Superior temporal gyrus (tissue), 1 donor: Measurements from ENCODE around the gene CDIPT.

ENCODE experiments used
- DNase-seq: peaks from one replicate; pipeline ENCODE4 v3.0.0-alpha.2; 2016; ENCODE audit errors: extremely low spot score

The CDIPT gene

DNA sequence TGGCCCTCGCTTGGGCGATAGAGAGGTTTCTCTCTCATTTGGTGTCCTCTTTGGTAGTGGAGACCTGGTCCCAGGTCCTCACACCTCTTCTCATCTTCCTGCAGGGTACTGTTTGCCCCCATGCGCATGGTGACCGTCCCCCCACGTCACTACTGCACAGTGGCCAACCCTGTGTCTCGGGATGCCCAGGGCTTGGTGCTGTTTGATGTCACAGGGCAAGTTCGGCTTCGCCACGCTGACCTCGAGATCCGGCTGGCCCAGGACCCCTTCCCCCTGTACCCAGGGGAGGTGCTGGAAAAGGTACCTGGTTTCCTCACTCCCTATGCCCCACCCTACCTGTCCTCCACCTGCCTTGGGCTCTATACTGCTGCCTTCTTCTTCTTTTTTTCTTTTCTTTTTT is 32.3 kb downstream of the CDIPT start:
- no peak for DNase-seq

DNA sequence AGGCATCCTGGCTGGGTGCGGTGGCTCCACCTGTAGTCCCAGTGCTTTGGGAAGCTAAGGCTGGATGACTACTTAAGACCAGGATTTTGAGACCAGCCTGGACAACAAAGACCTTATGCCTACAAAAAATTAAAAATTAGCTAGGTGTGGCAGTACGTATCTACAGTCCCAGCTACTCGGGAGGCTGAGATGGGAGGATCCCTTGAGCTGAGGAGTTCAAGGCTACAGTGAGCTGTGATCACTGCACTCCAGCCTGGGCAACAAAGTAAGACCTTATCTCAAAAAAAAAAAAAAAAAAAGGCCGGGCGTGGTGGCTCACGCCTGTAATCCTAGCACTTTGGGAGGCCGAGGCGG is 36.7 kb downstream of the CDIPT start:
- no peak for DNase-seq

DNA sequence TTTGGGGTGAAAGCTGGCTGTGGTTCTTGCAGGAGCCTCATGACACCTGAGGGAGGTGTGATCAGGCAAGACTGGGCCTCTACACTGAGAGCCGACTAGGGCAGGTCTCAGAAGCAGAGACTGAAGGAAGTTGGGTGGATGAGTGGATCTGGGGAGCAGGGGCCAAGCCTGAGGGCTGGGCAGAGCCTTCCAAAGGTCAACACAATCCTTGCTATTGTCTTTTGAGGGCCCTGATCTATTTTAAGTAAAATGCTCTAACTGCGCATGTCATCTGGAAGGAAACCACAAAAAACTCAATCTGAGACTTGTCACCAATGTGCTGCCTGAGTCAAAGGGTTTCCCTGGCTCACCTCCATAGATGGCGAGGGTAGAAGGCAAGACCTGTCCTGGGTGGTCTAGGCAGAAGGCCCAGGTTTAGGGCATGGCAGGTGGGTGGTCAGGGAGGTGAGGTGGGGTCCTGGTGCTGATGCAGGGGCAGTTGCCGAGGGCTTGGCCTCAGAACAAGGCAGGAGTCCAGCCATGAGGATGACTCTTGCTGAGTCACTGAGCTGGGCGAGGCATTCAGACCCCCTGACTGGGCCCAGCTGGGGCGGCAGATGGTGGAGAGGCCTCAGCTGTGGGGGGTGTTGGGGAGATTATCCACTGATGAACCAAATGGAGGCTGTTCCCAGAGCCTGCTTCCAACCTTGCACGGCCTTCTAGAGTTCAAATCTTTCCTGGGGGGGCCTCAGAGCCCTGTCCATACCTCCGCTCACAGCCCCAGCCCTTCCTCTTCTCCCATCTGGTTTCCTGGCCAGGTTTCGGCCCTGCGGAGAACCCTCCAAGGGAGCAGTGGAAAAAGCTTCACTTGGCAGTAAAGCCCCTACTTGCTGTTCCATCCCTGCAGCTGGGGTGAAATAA is 37.6 kb downstream of the CDIPT start:
- DNase-seq: peak; percentile 61

DNA sequence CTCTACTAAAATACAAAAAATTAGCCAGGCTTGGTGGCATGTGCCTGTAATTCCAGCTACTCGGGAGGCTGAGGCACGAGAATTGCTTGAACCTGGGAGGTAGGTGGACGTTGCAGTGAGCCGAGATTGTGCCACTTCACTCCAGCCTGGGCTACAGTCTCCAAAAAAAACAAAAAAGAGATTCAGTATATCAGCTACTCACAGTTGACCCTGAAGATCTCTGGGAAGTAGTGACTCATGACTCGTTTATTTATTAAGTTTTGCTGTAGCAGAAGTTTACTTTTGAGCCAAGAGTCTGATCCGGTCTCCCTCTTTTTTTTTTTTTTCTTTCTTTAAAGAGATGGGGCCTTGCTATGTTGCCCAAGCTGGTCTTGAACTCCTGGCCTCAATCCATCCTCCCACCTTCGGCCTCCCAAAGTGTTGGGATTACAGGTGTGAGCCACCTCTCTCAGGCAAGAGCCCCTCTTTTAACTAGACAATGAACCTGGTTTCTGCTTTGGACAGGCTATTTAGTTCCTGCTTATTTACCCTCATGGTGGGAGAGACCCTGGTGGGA is 38.4 kb downstream of the CDIPT start:
- no peak for DNase-seq

DNA sequence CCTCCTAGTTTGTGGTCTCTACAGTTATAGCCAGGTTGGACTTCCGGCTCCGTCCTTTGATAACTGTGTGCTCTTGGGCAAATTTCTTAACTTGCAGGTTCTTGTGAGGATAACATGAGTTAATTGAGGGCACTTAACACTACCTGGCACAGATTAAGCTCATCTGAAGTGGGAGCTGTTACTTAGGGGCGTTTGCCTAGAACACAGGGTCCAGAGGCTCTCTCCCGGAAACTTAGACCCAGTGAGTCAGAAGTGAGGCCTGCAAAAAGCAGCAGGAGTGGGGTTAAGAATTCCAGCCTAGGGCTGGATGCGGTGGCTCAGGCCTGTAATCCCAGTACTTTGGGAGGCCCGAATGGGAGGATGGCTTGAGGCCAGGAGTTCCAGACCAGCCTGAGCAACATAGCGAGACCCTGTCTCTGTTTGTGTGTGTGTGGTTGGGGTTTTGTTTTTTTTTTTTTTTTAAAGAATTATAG is 41.3 kb downstream of the CDIPT start:
- no peak for DNase-seq

DNA sequence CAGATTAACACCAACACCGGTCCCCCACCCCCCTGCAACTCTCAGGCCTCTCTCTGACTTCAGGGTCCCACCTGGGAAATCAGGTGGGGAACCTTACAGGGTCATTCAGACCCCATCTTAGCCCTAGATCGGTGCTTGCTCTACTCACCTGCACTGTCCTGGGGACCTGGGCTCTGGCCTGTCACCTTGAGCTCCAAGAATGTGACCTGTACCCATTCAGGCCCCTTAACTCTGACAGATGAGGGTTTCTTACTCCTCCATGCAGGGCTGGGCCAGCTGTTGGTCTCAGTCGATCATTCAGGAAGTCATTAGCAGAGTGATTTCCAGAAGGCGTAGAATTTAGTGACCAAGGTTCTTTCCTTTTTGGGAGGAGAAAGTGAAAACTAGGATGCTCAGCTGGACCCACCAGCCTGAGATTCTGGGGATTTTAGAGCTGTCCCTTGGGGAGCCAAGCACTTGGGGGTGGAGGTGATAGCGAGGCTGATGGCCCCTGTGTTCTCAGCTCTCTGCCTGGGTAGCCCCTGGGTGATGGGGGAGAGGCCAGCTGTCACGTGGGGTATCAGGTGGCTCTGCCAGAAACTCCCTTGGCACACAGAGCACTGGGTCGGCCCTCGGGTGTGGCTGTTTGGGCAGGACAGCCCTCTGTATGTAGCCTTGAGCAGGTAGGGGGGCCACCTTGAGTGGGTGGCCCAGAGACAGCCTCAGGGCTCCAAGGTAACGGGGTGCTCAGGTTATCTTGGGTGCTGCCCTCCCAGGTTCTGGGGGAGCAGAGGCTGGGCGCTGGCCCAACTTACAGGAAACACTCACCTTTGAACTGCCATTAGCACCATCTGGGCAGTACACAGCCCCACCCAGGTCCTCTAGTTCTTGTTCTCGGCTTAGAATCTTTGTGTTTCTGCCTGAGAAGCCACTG is 42.0 kb downstream of the CDIPT start:
- no peak for DNase-seq

DNA sequence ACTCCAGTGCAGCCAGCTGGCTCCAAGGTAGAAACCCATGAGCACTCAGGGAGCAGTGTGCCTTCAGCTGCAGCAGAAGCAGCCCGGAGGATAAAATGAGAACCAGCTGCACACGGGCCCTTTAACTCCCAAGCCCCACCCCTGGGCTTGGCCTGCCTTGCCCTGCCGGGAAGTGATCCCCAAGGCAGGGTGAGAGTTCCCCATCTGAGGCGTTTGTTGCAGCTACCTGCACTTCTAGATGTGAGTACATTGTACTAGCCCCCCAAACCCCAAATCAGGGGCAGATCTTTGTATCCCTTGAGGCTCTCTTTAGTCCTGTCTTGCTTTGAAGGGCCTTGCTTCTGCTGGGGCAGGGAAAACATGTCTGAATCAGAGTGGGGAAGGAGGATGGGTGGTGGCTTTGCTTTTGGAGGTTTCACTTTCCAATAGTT is 42.7 kb downstream of the CDIPT start, which contains the start of gene MVP:
Gene MVP (plus strand): TSS at position 192 of the 431 bp plus-strand sequence. CDS start 10,088 bp downstream, outside the sequence.
- peak; percentile 62 for DNase-seq

DNA sequence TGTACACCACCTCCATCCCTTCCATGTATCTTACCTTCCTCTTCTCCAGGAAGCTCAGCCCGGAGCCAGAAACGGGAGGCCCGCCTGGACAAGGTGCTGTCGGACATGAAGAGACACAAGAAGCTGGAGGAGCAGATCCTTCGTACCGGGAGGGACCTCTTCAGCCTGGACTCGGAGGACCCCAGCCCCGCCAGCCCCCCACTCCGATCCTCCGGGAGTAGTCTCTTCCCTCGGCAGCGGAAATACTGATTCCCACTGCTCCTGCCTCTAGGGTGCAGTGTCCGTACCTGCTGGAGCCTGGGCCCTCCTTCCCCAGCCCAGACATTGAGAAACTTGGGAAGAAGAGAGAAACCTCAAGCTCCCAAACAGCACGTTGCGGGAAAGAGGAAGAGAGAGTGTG is 43.5 kb downstream of the CDIPT start:
- DNase-seq: no peak

DNA sequence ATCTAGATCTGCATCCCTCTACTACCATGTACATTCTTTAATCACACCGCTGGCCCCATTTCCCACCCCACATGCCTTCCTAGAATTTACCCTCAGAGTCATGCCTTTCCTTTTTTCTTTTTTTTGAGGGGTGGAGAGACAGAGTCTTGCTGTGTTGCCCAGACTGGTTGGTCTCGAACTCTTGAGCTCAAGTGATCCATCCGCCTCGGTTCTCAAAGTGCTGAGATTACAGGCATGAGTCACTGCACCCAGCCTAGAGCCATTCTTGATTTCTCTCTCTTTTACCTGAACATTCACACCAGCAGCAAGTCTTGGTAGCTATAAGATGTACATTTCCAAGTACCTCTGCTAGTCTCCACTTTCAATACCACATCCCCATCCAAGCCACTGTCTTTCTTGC is 44.9 kb downstream of the CDIPT start:
- DNase-seq: no peak

DNA sequence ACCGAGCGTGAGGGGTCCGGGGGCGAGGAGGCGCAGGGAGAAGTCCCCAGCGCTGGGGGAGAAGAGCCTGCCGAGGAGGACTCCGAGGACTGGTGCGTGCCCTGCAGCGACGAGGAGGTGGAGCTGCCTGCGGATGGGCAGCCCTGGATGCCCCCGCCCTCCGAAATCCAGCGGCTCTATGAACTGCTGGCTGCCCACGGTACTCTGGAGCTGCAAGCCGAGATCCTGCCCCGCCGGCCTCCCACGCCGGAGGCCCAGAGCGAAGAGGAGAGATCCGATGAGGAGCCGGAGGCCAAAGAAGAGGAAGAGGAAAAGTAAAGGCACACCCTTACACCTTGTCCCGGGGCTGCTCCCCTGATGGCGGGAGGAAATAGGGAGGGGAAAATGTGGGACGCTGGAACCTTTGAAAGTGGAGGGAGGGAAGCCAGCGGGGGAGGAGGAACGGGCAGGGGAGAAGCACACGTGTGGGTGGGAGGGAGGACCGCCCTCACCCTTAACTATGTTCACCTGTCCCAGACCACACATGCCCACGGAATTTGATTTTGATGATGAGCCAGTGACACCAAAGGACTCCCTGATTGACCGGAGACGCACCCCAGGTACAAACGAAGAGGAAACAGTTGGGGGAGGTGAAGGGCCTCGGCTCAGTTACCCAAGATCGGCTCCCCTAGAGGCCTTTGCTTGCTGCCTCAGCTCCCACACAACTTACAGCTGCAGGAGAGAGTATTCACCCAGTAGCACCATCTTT is 46.2 kb downstream of the CDIPT start:
- DNase-seq: peak; percentile 19

DNA sequence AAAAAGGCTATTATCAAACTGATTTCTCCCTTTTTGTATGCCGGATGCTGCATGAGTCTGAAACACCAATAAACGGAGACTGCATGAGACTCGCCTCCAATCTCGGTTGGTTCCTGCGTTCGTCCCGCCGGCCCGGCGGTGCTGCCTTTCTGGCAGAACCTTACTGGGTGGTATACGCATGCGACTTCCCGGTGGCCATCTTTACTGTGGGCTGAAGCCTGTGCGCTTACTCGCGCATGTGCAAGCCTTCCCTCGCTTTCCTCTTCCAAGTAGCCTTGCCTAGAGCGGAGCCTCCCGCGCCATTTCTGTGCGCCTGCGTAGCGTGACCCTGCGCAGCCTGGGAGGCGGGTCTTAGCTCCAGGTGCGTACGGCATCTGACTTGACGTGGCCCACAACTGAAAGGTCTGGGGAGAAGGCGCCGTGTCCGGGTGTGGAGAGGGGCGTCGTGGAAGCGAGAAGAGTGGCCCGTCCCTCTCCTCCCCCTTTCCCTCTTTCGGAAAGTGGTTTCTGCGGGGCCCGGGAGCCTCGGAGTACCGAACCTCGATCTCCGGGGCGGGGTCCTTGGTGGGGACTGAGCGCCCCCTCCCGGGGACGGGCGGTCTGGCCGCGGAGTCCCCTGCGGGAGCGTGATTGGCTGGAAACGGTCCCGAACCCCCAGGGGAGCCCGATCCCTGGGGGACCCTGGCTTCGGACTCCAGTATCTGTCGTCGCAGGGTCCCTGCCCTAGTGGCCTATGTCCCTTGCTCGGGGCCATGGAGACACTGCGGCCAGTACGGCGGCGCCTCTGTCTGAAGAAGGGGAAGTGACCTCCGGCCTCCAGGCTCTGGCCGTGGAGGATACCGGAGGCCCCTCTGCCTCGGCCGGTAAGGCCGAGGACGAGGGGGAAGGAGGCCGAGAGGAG is 47.0 kb downstream of the CDIPT start, which contains the start of gene PAGR1:
Gene PAGR1 (plus strand): TSS at position 360 of the 901 bp plus-strand sequence. CDS start 374 bp downstream, at position 734.
- DNase-seq: peak; percentile 100

DNA sequence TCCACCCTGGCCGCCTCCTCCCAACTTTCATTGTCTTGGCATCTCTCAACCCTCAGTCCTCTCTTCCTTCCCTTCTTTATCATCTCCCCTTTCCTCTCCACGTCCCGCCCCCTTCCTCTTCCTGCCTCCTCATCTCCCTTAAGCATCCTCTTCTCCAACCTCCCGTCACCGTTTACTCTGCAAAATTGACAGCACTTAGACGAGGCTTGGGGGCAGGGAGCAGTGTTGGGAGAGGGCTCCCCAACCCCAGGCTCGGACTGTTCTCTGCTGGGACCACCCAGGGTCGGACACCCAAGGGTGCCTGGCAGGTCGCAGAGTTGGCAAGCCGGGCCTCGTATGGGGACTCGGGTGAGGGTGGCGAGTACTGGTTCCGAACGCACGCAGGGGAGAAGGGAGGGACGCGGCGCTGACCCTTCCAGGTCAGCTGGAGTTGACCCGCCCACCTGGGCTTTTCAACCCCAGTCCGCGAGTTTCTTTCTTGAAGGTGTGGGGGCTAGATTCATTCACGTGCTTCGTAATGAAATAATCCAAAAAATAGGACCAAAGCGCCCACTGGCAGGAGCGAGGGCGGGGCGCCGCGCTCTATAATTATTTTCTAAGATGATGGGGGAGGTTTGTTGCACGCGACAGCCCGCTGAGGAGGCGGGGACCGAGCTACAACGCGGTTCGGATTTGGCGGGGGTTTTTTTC is 47.8 kb downstream of the CDIPT start:
- DNase-seq: peak; percentile 12

DNA sequence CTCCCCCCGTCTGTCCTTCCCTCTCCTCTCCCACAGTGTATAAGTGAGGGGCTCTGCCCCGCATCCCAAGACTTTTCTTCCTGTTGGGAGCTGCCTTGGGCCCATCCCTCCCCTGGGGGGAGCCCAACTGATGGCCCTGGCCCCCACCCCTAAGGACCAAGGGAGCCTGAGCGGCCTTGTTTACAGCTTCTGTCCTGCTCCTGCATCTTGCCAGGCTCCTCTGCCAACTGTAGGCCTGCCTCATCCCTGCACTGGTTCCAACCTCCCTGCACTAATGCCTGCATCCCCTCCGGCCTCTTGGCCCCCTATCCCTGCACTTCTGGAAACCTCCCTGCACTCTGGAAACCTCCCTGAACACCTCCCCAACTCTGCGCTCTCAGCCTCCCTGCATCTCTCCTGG is 48.4 kb downstream of the CDIPT start:
- DNase-seq: no peak

DNA sequence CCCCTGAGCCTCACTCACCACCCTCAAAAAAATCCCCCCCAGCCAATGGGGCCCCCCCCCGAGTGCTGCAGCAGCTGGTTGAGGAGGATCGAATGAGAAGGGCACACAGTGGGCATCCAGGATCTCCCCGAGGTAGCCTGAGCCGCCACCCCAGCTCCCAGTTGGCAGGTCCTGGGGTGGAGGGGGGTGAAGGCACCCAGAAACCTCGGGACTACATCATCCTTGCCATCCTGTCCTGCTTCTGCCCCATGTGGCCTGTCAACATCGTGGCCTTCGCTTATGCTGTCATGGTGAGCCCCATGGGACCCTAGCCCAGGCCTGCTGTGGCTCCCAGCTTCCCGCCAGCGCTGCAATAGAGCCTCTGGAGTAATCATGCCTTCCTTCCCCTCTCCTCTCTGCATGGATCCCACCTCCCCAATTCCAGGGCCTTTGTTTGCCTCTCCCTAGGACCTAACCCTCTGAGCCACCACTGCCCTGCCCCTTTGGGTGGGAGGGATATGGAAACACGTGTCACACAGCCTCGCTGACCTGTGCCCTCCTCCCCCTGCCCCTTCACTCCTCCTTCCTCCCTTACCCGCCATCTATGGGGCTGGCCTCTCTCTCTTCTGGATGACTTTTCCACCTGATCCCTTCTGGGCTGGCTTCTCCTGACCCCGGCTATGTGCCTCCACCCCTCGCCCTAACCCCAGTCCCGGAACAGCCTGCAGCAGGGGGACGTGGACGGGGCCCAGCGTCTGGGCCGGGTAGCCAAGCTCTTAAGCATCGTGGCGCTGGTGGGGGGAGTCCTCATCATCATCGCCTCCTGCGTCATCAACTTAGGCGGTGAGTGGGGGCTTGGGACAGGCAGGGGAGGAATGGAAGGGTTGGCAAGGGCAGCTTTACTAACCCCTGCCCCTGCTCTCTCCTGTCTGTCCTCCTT is 49.1 kb downstream of the CDIPT start:
- DNase-seq: no peak

DNA sequence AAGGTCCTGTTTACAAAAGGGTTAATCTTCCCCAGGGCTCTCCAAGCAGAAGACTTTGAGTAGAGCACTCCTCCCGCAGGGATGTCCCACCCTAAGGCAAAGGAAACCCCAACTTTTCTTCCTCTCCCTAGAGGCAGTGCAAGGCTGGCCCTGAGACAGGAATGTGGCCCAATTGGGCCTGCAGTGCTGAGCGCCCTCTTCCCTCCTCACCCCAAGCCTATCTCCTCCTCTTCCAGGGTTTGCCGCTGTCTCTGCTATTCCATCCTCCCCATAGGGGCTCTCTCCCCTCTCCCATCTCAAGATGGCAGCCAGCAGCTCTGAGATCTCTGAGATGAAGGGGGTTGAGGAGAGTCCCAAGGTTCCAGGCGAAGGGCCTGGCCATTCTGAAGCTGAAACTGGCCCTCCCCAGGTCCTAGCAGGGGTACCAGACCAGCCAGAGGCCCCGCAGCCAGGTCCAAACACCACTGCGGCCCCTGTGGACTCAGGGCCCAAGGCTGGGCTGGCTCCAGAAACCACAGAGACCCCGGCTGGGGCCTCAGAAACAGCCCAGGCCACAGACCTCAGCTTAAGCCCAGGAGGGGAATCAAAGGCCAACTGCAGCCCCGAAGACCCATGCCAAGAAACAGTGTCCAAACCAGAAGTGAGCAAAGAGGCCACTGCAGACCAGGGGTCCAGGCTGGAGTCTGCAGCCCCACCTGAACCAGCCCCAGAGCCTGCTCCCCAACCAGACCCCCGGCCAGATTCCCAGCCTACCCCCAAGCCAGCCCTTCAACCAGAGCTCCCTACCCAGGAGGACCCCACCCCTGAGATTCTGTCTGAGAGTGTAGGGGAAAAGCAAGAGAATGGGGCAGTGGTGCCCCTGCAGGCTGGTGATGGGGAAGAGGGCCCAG is 50.0 kb downstream of the CDIPT start:
- no peak for DNase-seq

DNA sequence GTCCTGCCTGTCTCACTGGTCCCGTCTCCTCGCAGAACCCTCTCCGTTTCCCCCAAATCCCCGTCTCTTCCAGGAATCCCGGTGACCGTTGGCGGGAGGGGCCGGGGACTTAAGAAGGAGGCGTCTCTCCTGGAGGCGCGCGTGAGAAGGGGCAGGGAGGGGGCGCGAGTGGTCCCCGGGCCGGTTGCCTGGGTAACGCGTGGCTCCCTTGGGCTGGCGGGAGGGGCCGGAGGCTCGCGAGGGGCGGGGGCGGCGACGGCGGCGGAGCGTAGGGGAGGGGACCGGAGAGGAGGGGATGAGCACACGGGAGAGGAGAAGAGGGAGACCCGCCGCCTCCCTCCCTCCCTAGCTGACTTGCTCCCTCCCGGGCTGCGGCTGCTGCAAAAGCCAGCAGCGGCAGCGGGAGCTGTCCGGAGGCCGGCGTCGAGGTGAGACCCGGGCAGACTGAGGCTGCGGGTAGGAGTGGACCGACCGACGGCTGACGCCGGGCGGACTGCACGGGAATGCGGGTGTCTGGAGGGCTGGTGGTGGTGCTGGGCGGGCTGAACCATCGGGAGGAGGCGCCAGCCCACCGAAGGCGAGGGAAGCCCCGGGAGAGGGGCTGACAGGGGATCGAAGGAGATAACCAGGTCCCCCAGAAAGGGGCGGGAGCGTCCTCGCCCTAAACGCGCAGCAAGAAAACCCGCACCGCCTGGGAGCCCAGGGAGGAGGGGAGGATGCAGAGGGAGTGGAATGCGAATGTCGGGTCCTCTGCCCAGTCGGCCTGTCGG is 50.9 kb downstream of the CDIPT start, which contains the start of gene PRRT2:
Gene PRRT2 (plus strand): TSS at position 298 of the 770 bp plus-strand sequence. CDS start 862 bp downstream, outside the sequence.
- DNase-seq: no peak
